IMR-90 (cell line): ENCODE results near the gene ADAP1.
"Not testable (repeated sequence)": the region's sequence is repeated elsewhere in the genome, so short reads cannot be mapped to it uniquely, and the experiment has no call there.

ENCODE experiments used
- BHLHE40 ChIP-seq: fragments of 150-350 bp; IDR thresholded peaks from 2 replicates; pipeline ENCODE4 v1.6.1; 2016; ENCODE audit warnings: mild to moderate bottlenecking, low read depth, low read length
- CTCF ChIP-seq: conservative IDR thresholded peaks from 2 replicates; pipeline ENCODE4 v1.5.1; 2012; ENCODE audit warnings: mild to moderate bottlenecking, low read depth, low read length, improper control_type of control experiment
- ELK1 ChIP-seq: fragments of 150-350 bp; IDR thresholded peaks from 2 replicates; pipeline ENCODE4 v1.6.1; 2016; ENCODE audit warnings: low read depth, mild to moderate bottlenecking, low read length, moderate library complexity, borderline replicate concordance
- FOS ChIP-seq: fragments of 150-350 bp; IDR thresholded peaks from 2 replicates; pipeline ENCODE4 v1.6.1; 2016; ENCODE audit warnings: low read depth, low read length
- MAZ ChIP-seq: IDR thresholded peaks from 2 replicates; pipeline ENCODE4 v1.6.1; 2012; ENCODE audit warnings: low read depth, mild to moderate bottlenecking, low read length, improper control_type of control experiment, moderate library complexity, borderline replicate concordance
- MXI1 ChIP-seq: IDR thresholded peaks from 2 replicates; pipeline ENCODE4 v1.6.1; 2012; ENCODE audit warnings: low read depth, mild to moderate bottlenecking, low read length, moderate library complexity, borderline replicate concordance
- NFE2L2 ChIP-seq: fragments of 150-350 bp; IDR thresholded peaks from 2 replicates; pipeline ENCODE4 v1.6.1; 2016; ENCODE audit warnings: low read depth, mild to moderate bottlenecking, low read length
- POLR2A ChIP-seq: IDR thresholded peaks from 2 replicates; pipeline ENCODE4 v1.6.1; 2012; ENCODE audit warnings: mild to moderate bottlenecking, low read depth, low read length
- RAD21 ChIP-seq: IDR thresholded peaks from 2 replicates; pipeline ENCODE4 v1.6.1; 2012; ENCODE audit warnings: low read length, improper control_type of control experiment
- RCOR1 ChIP-seq: IDR thresholded peaks from 2 replicates; pipeline ENCODE4 v1.6.1; 2012; ENCODE audit warnings: mild to moderate bottlenecking, low read length, improper control_type of control experiment; ENCODE audit not compliant: insufficient replicate concordance
- RFX5 ChIP-seq: IDR thresholded peaks from 2 replicates; pipeline ENCODE4 v1.8.0; 2012; ENCODE audit warnings: low read depth, mild to moderate bottlenecking, low read length, moderate library complexity
- SMC3 ChIP-seq: fragments of 150-350 bp; IDR thresholded peaks from 2 replicates; pipeline ENCODE4 v1.6.1; 2016; ENCODE audit warnings: low read depth, mild to moderate bottlenecking, antibody characterized with exemption, low read length, moderate library complexity
- USF2 ChIP-seq: fragments of 150-350 bp; IDR thresholded peaks from 2 replicates; pipeline ENCODE4 v1.6.1; 2017; ENCODE audit warnings: mild to moderate bottlenecking, antibody characterized with exemption, low read length, low read depth

- TF ChIP-seq MXI1, CTCF, FOS, POLR2A, NFE2L2, RFX5, BHLHE40, USF2, SMC3, RAD21, MAZ, ELK1, RCOR1: not testable (repeated sequence)
Measured at GRCh38 chr7:959740-960139, 5.3 kb upstream of the ADAP1 start.
